SK-N-SH treated with all-trans-retinoic acid at 6 μM for 48 hours (cell line): Measurements from ENCODE around the gene FTCD.

Source experiments
- ARNTL ChIP-seq: fragments of 450-650 bp; formaldehyde crosslinking; IDR thresholded peaks from 2 replicates; pipeline ENCODE4 v1.5.0; 2020; ENCODE audit warnings: low read depth, mild to moderate bottlenecking, moderate library complexity, borderline replicate concordance
- CREB5 ChIP-seq: fragments of 250-450 bp; sonication (Bioruptor Pico); IDR thresholded peaks from 2 replicates; pipeline ENCODE4 v1.5.1; 2020; ENCODE audit warnings: low read depth, mild to moderate bottlenecking, moderate library complexity
- PATZ1 ChIP-seq: fragments of 250-450 bp; sonication (Bioruptor Pico); IDR thresholded peaks from 2 replicates; pipeline ENCODE4 v1.8.0; 2020; ENCODE audit warnings: mild to moderate bottlenecking, moderate library complexity, borderline replicate concordance
- RARB ChIP-seq: fragments of 250-450 bp; sonication (Bioruptor Pico); IDR thresholded peaks from 2 replicates; pipeline ENCODE4 v1.8.0; 2021; ENCODE audit warnings: mild to moderate bottlenecking, moderate library complexity
- TSHZ2 ChIP-seq: fragments of 250-450 bp; sonication (Bioruptor Pico); IDR thresholded peaks from 2 replicates; pipeline ENCODE4 v1.5.0; 2020; ENCODE audit warnings: mild to moderate bottlenecking, moderate library complexity
- ZFP3 ChIP-seq: fragments of 250-450 bp; sonication (Bioruptor Pico); IDR thresholded peaks from 2 replicates; pipeline ENCODE4 v1.5.0; 2020; ENCODE audit warnings: mild to moderate bottlenecking, moderate library complexity
- ZNF8 ChIP-seq: fragments of 450-650 bp; formaldehyde crosslinking; IDR thresholded peaks from 2 replicates; pipeline ENCODE4 v1.5.0; 2020; ENCODE audit warnings: mild to moderate bottlenecking, moderate library complexity

GRCh38 chr21:46188226-46189212 is 33.1 kb upstream of the FTCD start:
- TF ChIP-seq CREB5 (no peak), TSHZ2 (no peak), ZNF8 (CRISPR knock-in tag) (no peak), ARNTL (CRISPR knock-in tag) (no peak), RARB (CRISPR knock-in tag) (no peak), ZFP3 (CRISPR knock-in tag) (no peak), PATZ1 (CRISPR knock-in tag) (no peak)
